CD4-positive, alpha-beta T cell treated with Interleukin-15 for 1 hour (primary cell): ENCODE results near the gene PPARGC1A.

ENCODE experiments used
- DNase-seq: peaks from one replicate; pipeline ENCODE4 v3.0.0-alpha.2; 2020

Gene PPARGC1A

DNA sequence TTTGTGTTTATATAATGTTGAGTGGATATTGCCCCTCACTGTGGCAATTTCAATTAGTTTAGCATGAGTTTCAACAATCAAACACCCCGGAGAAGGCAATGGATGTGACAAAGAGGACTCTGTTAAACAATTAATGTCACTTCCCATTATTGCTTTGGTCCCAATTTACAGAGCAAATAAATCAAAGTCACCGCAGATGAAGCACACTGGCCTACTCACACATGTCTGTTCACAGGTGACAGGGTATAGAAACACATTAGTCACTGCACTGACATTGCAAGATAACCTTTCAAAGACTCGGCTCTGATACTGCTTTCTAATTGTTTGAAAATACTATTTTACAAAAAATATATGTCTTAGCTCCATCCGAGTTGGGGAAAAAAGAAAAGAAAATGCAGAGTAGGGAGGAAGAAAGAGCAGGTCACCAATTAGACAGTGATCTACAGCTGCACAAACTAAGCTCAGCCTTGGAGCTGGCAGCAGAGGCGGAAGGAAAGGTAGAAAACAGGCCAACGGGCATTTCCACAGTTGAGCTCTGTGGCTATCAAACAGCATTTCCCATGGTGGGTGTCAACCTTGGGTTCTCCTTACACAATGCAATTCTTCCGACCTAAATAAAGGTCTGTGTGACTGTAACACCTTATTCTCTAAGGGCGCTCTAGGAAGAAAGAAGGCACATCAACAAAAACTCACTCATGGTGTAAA, 53.9 kb downstream of the PPARGC1A start:
- DNase-seq, result no peak

DNA sequence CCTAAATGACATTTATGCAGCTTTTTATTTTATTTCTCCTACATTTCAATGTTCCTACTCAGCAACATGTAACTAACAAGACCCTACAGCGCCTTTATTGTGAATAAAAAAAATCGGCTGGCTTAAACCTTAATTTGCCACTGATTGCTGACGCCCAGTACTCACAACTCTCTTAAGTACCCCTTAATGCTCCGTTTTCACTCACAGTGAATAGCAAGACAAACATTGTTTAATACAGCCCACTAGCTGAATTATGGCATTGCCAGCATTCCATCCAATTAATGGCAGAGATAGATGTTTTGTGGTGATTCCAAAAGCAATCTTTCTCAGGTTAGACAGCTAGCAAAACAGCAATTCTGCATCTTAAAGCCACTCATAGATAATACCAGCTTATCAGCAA, 61.1 kb downstream of the PPARGC1A start:
- no peak for DNase-seq

DNA sequence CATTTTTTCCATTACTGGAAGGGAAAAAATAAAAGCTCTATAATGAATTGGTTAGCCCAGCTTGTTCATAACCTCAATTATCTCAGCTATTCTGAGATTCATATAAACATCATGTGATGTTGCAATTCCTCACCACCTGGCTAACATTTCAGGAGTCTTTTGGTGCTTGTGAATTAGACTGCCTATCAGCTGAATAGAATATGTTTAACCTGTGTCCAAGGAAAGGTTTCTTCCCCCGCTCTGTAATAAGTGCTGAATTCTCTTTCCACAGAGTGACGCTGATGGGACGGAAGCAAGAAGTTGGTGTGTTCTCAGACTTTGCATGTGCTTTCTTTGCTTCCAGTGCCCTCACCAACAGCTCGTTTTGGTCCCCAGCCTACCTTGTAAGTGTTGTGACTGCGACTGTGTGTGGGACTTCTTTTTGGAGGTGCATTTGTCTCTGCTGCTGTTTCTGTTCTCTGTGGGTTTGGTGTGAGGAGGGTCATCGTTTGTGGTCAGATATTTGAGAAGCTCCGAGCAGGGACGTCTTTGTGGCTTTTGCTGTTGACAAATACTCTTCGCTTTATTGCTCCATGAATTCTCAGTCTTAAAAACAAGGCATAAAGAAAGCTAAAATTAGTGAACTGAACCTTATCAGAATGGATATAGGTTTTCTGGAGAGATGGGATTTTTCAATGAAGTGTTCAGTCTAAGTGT, 61.7 kb downstream of the PPARGC1A start:
- DNase-seq, result no peak

DNA sequence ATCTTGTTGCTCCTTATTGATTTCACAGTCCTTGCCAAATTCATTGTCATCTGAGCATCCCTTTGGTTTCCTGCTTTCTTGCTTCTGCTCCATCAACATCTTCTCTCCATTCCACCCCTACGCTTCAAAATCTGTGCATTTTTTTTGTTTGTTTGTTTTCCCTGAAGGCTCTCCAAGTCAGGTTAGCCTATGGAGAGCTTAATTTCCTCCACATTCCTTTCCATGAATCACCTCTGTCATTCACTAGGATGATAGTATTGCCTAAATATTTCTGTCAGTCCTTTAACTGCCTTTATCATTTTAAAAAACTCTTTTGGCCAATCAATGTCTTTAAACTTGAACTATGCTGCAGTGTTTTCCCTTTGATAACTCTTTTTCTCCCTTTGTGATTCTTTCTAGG, 67.7 kb downstream of the PPARGC1A start:
- no peak for DNase-seq

DNA sequence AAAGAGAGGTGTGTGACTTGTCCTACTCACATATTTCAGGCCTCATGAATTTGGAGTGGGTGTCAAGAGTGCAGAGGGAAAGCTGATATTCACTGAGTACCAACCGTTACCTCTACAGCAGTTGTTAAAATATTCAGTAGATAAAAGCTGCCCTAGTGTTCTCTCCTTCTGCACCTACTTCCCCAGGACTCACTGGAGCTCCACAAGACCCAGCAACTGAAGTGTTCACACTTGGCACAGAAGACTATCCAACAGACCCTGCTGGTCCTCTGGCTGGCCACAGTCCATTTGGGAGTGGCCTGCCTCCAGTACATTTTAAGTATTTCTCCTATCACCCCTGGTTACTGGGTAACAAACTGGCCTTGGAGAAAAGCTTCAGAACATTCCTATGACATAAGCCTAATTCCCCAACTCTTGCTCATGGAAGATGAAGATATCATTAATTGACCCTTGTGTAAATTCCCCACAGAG, 70.8 kb downstream of the PPARGC1A start:
- DNase-seq, result no peak

DNA sequence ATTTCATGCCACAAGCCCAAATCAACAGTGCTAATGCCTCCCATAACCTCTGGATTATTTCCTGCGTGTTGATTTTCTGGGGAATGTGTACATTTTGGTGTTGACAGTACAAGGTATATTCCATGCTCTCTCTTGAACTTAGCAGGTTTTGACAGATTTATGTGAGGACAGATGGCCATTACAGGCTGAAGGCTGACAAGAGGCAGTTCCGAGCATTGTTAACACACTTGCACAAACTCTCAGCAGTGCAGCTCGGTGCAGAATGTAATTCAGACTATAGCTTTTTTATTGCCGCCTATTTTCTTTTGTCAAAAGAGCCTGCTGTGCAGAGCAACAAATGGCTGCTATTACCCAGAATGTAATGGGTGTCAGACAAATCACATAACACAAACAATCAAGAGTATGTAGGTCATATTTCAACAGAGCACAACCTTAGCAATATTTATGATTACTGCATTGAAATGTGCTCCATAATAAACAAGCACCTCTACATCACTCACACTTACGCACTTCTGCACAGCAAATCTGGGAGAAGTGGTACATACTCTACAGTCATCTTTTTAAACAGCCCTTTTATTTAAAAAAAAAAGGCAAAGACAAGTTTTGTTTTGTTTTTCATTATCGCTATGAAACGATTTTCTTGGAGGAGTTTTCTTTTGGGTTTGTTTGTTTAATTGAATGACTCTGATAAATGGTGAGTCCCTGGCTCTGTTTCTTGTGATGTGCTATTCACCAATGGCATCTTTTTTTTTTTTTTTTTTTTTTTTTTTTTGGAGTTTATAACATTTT, 71.6 kb downstream of the PPARGC1A start:
- no peak for DNase-seq

DNA sequence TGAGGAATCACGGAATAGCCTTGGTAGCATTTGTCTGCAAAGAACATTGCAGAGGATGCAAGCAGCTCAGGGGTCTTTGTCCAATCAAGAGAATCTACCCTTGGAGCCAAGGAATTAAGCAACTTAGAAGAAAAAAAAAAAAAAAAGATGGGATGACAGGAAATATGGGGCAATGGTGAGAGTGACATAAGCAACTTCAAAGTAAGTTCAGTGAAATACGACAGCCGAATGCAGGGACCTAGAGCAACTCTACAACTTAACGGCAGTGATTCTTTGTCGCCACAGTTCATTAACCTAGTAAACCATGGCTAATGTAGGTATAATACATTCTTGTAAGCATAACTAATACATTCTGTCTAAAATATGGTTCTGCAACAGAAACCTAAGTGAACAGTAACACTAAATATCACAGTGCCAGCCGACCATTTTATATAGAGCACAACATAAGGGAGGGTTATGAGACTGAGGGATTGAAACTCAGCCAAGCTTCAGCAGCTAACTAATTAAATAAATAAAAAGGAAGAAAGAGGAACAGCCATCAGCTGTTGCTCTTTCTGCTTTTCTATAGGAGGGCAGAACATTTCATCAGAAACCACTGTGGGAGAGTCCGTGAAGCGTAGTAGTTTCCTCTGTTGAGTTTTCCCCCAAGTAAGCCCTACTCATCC, 74.7 kb downstream of the PPARGC1A start:
- no peak for DNase-seq

DNA sequence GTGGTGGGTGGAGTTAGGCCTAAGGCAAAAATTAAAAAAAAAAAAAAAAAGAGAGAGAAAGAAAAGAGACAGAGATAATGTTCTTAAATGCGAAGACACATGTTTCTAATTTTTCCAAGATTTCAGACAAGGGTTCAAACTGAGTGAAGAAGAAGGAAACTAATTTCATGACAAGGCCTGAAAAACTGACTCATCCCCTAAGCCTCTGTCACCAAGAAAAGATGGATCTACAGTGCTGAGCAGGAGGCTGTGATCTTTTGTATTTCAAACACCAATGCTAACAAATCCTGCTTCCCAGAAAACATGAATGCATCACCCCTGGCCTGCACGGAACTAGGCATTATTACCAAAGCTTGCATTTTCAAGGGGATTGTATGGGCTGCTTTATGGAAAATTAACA, 75.3 kb downstream of the PPARGC1A start:
- no peak for DNase-seq

DNA sequence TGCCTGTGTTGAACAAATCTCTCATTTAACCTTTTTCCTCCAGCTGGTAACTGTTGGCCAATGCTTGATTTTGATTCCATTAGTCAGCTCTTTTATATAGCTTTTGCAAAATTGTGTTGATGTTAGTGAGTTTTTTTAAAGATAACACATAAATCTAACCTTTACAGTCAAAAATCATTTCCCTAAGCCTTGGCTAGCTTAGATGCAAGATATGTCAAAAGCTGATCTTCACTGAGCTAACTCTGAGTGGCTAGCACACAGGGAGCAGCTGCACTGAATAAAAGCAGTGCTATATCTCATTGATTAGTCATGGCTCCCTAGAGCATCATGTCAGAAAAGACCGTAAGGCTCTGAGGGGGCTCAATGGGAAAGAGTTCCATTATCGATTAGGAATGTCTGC, 78.7 kb downstream of the PPARGC1A start:
- DNase-seq, result no peak

DNA sequence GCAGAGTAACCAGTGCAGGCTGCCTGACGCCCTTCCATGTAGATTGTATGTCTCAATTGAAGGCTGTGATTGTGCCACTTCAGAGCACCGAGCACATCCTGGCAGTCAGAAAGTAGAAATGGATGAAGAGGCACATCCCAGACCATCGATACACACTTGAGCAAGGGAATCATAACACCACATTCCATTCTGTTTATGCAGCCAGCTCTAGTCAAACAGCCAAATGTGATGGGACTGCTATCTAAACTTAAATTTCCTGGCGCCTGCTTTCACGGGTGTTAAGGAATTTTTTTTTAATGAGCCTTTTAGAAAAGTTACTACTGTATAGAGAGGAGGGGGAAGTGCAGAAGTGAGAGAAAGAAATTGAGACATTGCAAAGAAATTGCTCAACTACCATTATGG, 84.4 kb downstream of the PPARGC1A start:
- no peak for DNase-seq

DNA sequence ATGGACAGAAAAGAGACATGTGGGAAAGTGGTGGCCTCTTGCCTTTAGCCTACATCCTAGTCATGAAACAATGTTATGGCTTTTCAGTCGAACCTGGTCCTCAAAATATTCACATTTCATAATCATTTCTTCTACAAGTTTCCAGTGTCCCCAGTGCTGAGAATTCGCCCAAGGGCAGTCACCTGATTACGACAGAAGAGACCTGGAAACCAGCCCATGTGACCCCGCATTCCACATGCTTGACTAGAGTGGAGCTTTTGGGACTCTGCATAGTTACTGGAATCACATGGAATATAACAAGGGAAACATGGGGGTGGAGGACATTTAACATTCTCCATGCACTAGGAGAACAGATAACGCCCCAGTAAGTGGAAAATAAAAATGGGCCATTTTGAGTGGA, 100.1 kb downstream of the PPARGC1A start:
- DNase-seq, result no peak

DNA sequence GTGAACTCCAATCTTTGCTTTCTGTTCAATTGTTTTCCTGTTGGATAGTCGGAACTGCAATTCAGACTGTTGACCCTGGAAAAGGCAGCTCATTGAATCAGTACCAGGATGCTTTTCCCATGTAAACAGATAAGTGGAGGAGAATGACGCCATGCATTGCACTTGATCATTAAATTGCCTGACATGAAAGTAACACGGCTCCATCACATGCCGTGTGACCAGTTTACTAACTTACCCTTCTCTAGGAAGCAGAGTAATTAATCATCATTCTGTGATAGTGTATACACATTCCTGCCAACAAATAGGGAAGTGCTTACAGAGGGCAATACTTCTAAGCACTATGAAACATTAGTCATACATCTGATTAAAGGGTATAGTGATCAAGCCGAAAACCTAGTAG, 101.4 kb downstream of the PPARGC1A start:
- DNase-seq, result no peak

DNA sequence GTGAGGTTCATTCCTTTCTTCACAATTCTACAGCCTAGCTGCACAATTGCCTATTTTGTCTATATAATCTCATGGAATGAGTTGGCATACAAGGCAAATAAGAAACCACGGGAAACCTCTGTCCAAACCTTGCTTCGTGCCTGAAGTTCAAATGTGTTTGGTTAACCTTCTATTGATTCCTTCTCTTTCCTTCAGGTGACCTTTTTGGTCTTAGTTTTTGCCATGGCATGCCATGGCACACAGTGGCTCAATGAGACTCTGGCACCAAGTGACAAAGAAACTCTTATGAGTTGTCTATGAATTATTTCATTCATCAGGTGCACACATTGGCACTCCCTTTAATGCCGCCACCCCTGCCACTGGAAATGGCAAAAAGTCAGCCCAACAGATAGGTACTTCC, 101.8 kb downstream of the PPARGC1A start:
- no peak for DNase-seq

DNA sequence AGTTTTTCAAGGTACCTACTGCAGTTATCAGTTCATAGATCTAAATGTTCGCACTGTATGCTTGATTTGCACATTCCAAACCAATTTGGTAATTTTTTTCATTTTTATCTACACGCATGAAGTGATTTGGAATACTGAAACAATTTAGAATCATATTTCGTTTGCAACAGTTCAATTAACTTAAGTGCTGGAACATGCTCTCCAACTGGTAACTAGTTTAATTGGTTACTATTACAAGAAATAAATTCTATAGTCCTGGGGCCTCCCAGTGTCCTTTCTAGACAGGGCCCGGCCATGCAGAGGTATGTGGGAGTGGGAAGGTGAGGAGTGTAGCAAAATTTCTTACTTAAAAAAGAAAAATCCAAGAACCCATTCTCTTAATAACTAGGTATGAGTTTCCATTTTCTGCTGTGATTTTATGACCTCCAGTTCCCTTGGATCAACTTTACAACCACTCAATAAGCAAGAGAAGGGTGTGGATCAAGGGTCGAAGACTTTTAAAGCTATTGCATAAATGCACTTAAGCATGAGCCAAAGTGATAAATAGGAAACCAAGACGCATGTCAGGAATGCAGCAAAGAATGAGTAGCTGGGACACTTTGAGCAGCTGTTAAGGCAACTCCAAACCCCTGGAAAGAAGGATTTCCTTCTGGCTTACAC, 106.9 kb downstream of the PPARGC1A start:
- DNase-seq, result no peak

DNA sequence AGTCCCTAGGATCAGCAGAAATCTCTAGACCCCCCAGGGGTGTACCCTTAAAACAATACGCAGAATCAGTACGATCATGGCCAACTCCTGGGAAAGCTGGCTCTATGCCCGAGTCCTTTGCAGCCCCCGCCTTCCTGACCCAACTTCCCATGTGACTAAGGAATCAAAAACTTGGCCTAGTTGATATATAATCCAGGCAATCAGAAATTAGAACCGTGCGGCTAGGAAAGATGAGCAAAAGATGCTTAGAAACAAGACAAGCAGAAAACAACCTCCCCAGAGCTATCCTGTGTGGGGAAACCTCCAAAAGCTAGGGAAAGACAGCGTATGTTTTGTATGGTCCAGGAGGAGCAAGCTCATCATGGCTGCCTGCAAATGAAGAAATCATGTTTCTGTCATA, 110.0 kb downstream of the PPARGC1A start:
- DNase-seq, result no peak

DNA sequence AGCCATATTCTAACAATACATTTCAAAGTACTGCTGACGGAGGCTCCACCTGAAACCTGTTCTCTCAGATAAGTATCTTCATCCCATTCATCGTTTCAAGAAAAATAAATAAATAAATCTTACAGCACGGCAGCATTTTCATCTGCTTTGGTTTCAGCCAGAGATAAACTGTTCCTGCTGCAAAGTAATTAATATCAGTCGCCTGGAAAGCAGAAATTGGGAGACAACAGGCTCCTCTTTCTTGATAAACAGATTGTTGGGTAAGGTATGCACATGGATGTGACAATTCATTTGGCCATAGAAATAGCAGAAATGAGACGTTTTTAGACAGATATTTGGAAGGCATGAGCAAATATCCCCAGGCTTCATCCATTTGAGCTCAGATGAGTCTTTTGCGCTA, 110.4 kb downstream of the PPARGC1A start:
- DNase-seq, result no peak

DNA sequence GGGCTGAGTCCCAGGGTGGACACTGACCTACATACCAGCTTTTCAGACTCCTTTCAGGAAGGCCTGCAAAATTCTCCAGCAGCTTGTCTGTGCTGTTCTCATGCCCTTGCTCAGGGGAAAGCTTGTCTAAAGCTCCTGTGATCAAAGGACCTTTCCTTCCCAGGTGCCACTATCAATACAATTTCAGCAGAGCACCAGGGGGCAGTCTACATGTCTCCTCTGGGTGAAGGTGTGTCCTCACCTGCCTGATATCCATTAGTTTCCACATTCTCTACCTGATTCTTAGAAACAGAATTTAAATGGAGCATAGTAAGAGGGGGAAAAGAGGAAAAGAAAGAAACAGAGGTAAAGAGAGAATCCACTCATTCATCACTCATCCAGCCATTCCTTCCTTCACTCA, 114.2 kb downstream of the PPARGC1A start:
- DNase-seq, result no peak

DNA sequence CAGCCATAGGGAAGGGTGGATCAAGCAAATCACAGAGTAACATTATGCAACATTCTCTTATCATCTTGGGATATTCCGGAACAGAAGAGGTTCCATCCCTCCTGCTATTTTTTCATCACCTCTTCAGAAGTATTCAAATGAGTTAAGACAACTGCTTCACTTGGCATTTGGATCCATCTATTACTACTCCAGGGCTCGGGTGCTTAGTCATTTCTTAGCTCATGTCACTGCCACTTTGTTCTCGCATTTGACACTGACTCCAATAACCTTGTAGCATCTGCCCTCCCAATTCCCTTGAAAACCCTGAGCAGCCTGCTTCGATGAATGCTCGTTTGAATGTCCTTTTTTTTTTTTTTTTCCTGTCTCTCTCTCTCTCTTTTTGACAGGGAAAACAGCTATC, 114.9 kb downstream of the PPARGC1A start:
- DNase-seq, result no peak

DNA sequence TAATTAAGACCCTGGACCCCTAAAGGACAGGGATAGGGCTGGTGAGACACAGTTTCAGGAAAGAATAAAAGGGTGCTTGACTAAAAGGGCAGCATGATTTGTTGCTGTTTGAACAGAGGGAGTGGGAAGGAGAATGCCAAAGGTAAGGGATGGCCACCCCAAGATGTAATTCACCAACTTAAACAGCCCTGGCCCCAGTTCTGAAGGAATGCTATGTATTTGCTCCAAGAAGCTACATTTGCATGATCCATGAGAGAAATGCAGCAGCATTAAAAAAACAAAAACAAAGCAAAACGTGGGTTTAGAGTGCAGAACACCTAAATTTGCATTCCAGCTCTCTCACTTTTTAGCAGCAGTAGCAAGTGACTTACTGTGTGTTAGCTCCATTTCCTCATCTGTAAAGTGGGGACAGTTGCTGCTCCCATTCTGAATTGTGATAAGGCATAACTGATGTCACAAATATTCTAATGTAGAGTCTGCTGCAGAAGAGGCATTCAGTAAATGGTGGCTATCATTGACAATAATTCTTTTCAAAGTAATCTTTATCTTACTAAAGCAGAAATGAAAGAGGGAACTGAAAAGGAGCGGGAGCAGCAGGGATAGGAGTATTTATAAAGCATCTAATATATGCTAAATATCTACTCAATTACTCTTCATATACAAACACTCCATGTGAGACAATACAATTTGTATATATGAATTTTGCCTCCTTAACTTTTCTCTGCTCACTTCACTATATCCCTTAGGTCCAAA, 115.8 kb downstream of the PPARGC1A start:
- DNase-seq, result no peak

DNA sequence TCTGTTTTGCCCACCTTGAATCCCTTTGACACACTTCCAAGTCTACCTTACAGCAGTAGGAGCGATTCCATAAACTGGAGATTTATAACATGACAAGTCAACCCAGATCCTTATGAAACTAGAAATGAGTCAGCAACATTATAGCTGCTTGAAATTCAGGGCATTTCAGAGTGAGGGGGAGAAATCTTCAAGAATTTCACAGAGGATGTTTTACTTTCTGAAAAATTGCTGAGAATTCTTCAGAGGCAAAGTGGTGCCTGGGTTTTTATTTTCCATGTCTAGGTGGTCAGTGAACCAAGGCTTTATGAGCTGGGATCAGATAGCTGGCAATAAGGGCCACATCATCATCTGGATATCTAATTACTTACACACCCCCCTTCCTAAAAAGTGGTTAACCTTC, 119.8 kb downstream of the PPARGC1A start:
- no peak for DNase-seq

DNA sequence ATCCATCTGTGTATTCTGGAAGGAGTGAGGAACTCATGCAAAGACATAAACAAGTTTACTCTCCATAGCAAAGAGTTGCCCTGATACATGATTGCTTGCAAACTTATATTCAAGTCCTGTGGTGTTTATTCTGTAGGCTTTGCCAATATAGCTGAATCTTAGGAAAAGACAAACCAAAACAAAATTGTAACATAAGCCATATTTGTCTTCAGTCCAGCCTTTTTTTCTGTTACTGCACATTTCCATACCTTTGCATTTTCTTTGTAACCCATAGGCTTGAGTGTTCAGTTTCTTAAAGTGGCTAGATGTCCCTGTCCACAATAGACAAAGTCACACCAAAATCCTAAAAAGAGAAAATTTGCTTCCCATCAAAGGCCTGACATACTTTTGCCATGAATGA, 120.4 kb downstream of the PPARGC1A start:
- DNase-seq, result no peak

DNA sequence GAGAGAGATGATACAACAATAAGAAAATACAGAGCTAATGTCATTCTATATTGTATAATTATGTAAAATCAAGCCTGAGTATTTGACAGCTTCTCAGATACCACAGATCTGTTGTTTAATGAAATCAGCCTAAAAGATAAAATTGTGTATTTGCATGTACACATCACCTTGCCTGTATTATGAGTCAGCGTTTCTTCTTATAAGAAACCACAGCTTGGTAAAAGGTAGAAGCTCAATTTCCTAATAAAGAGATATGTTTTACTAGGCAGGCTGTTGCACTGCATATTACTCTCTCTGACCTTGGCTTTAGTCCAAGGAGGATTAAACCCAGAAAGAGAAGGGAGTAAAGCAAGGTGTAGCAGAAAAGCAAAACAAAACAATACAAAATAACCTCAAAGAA, 121.3 kb downstream of the PPARGC1A start:
- DNase-seq, result no peak
